OCI-LY1 (cell line): ENCODE measurements around the gene RND3.

Experiments used
- H2AFZ ChIP-seq: fragments of 200-600 bp; sonication (generic), shearing (Covaris generic); 2 replicates; pipeline ENCODE4 v1.6.0; 2014; ENCODE audit warnings: antibody characterized with exemption, mild to moderate bottlenecking, low read length
- H3F3A ChIP-seq: fragments of 200-600 bp; sonication (generic), shearing (Covaris generic); 2 replicates; pipeline ENCODE4 v1.6.0; 2014; ENCODE audit warnings: mild to moderate bottlenecking, antibody characterized with exemption, low read length, moderate library complexity; ENCODE audit not compliant: insufficient read depth
- H3K27ac ChIP-seq: fragments of 200-600 bp; sonication (generic); 2 replicates; pipeline ENCODE4 v1.5.1; 2014; ENCODE audit warnings: low read length, mixed run types, mild to moderate bottlenecking, low read depth; ENCODE audit not compliant: poor library complexity, severe bottlenecking
- H3K27me3 ChIP-seq: fragments of 200-600 bp; sonication (generic); 2 replicates; pipeline ENCODE4 v1.6.0; 2014; ENCODE audit warnings: antibody characterized with exemption, mild to moderate bottlenecking, low read length, moderate library complexity; ENCODE audit not compliant: insufficient read depth
- H3K36me3 ChIP-seq: fragments of 200-600 bp; sonication (generic); 2 replicates; pipeline ENCODE4 v1.6.1; 2014; ENCODE audit warnings: mild to moderate bottlenecking, antibody characterized with exemption, low read length, moderate library complexity, mixed read lengths; ENCODE audit not compliant: insufficient read depth
- H3K4me1 ChIP-seq: fragments of 200-600 bp; sonication (generic); 2 replicates; pipeline ENCODE4 v1.5.1; 2014; ENCODE audit warnings: mild to moderate bottlenecking, low read length, moderate library complexity; ENCODE audit not compliant: insufficient read depth, severe bottlenecking
- H3K4me2 ChIP-seq: fragments of 200-600 bp; sonication (generic), shearing (Covaris generic); 2 replicates; pipeline ENCODE4 v1.6.1; 2014; ENCODE audit warnings: low read length
- H3K4me3 ChIP-seq: fragments of 200-600 bp; sonication (generic); 2 replicates; pipeline ENCODE4 v1.5.1; 2014; ENCODE audit warnings: low read length, low read depth, mild to moderate bottlenecking, mixed read lengths; ENCODE audit not compliant: poor library complexity, severe bottlenecking
- H3K79me2 ChIP-seq: fragments of 200-600 bp; shearing (Covaris generic); 2 replicates; pipeline ENCODE4 v1.6.1; 2016; ENCODE audit warnings: mixed run types, low read length, mixed read lengths; ENCODE audit not compliant: insufficient read depth
- H3K9ac ChIP-seq: fragments of 200-600 bp; sonication (generic), shearing (Covaris generic); 2 replicates; pipeline ENCODE4 v1.6.1; 2014; ENCODE audit warnings: mild to moderate bottlenecking, low read length, mixed read lengths
- H3K9me2 ChIP-seq: fragments of 200-600 bp; sonication (generic), shearing (Covaris generic); 2 replicates; pipeline ENCODE4 v1.6.1; 2014; ENCODE audit warnings: low read depth, mild to moderate bottlenecking, low read length, mixed read lengths
- H3K9me3 ChIP-seq: fragments of 200-600 bp; shearing (Covaris generic); 2 replicates; pipeline ENCODE4 v1.6.1; 2014; ENCODE audit warnings: low read length, mixed read lengths
- H4K20me1 ChIP-seq: fragments of 200-600 bp; sonication (generic), shearing (Covaris generic); 2 replicates; pipeline ENCODE4 v1.6.0; 2016; ENCODE audit warnings: mild to moderate bottlenecking, low read length; ENCODE audit not compliant: insufficient read depth
- CTCF ChIP-seq: fragments of 200-600 bp; sonication (generic), shearing (Covaris generic); IDR thresholded peaks from 2 replicates; pipeline ENCODE4 v1.5.1; 2017; ENCODE audit warnings: mild to moderate bottlenecking, antibody characterized with exemption, low read length, moderate library complexity, mixed read lengths
- EZH2 ChIP-seq: fragments of 200-600 bp; sonication (generic), shearing (Covaris generic); IDR thresholded peaks from 2 replicates; pipeline ENCODE4 v1.8.0; 2017; ENCODE audit warnings: borderline replicate concordance, mixed run types, mild to moderate bottlenecking, antibody characterized with exemption, low read length, moderate library complexity, mixed read lengths

Gene RND3

DNA sequence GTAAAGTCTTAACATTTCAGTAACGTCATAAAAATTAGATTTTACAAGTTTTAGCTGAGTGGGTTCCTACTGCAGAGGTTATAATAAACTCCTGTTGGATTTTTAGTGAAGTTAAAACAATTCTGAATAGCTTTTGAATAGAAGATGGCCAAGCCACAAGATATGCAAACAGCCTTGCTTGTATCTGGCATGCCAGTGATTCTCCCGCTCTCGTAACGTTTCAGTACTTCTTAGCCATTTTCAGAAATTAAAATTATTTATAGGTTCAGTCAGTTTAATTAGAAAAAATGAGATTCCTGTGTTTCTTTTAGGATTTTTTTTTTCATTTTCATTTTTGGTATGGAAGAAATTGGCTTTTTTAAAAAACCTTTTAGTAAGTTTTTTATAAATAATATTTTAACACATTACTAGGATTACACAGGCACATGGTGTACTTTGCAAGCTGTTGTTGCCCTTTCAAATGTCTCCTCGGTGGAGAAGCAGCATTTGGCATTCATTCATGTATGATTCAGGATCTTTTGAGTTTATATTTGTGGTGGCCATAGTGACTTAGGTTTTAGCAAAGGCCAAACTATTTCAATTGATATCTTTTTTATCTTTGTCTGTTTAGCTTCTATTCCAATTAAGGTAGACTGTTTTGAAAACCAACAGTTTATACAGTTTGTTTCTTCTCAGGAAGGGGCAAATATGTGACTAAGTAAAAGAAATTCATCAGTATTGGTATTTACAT is 30.6 kb upstream of the RND3 start:
- no peaks in the 10 kb centered on the region for H3K9me2 ChIP-seq
- no peaks in the 10 kb centered on the region for H3K27me3 ChIP-seq
- no peaks in the 10 kb centered on the region for H3F3A ChIP-seq
- H3K9me3 ChIP-seq: no peaks in the 10 kb centered on the region
- TF ChIP-seq EZH2 (no peak), CTCF (no peak)
- H3K4me2 ChIP-seq: no peak overlapping the region
- no peaks in the 10 kb centered on the region for H3K4me1 ChIP-seq
- H3K9ac ChIP-seq: no peak overlapping the region
- no peaks in the 10 kb centered on the region for H3K79me2 ChIP-seq
- H3K4me3 ChIP-seq: no peak overlapping the region
- H3K27ac ChIP-seq: no peak overlapping the region
- no peaks in the 10 kb centered on the region for H3K36me3 ChIP-seq
- H4K20me1 ChIP-seq: no peaks in the 10 kb centered on the region
- H2AFZ ChIP-seq: no peak overlapping the region

DNA sequence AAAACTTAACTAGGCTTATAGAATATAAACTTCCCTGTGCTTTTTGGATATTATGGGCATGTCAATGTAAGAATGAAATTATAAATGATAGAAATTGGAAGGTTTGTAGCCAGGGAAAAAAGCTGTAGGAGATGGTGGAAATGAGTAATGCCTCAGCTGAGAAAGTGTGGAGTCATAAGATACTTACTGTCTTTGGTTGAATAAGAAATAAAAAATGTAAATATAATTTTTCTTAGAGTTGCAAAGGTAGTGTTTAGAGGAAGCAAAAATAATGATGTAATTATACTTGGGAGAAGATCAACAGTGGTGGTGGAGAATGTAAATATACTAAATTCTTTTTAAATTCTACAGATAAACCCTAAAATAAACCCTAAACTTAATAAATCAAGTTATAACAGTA is 26.2 kb upstream of the RND3 start:
- Histone ChIP-seq H3K79me2 (no peaks in the 10 kb centered on the region), H3K4me3 (no peak overlapping the region), H3K4me2 (no peak overlapping the region), H4K20me1 (no peaks in the 10 kb centered on the region), H3K9ac (no peak overlapping the region), H2AFZ (no peak overlapping the region), H3K27ac (no peak overlapping the region), H3K27me3 (no peaks in the 10 kb centered on the region), H3F3A (no peaks in the 10 kb centered on the region), H3K9me2 (no peaks in the 10 kb centered on the region), H3K9me3 (no peaks in the 10 kb centered on the region), H3K4me1 (no peaks in the 10 kb centered on the region), H3K36me3 (no peaks in the 10 kb centered on the region)
- TF ChIP-seq CTCF: no peak
- TF ChIP-seq EZH2: no peak

DNA sequence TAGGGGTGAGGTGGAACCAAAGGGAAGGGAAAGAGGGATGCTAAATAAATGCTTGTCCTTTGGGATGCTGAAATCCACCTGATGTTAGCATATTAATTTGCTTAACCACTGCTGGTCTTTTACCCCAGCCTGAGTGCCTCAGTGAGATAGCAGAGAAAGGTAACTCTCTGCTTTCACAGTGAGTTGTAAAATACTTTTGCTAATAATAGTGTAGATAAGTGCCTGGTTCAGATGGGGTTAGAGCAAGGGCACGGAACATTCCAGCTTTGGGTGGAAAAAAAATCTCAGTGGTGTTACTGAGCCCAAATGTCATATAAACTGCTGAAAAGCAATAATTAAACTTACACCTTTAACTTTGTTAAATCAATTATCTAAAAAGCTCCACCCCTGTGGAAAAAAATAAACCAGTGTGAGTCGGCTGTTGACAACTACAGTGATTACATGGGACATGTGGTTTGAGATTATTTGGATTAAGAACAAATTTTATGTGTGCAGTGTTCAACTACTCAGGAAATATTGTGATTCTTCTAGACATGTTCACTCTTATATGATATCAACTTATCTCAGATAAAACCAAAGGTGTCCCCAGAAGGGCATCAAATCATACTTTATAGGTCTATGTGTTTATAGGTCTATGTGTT is 21.1 kb upstream of the RND3 start:
- no peaks in the 10 kb centered on the region for H3K27me3 ChIP-seq
- H3K9me3 ChIP-seq: no peaks in the 10 kb centered on the region
- H3F3A ChIP-seq: no peaks in the 10 kb centered on the region
- H3K9ac ChIP-seq: no peak overlapping the region
- no peaks in the 10 kb centered on the region for H3K9me2 ChIP-seq
- no peak for TF ChIP-seq CTCF
- TF ChIP-seq EZH2: no peak
- no peak overlapping the region for H3K4me3 ChIP-seq
- H4K20me1 ChIP-seq: no peaks in the 10 kb centered on the region
- no peak overlapping the region for H3K4me2 ChIP-seq
- H3K4me1 ChIP-seq: no peaks in the 10 kb centered on the region
- no peaks in the 10 kb centered on the region for H3K36me3 ChIP-seq
- H2AFZ ChIP-seq: no peak overlapping the region
- H3K79me2 ChIP-seq: no peaks in the 10 kb centered on the region
- no peak overlapping the region for H3K27ac ChIP-seq
